ENCODE results near the gene WBP1. TPM values are rescaled to one million over a fixed set of nuclear protein-coding genes. Genes with fewer than 3 reads are reported as not detected.

Gene WBP1
- total and polyA plus RNA-seq, 2 donors (not counting 3 experiments of a cell fraction or from before 2014, with no cell fraction given), result 50.5 to 209 TPM

DNA sequence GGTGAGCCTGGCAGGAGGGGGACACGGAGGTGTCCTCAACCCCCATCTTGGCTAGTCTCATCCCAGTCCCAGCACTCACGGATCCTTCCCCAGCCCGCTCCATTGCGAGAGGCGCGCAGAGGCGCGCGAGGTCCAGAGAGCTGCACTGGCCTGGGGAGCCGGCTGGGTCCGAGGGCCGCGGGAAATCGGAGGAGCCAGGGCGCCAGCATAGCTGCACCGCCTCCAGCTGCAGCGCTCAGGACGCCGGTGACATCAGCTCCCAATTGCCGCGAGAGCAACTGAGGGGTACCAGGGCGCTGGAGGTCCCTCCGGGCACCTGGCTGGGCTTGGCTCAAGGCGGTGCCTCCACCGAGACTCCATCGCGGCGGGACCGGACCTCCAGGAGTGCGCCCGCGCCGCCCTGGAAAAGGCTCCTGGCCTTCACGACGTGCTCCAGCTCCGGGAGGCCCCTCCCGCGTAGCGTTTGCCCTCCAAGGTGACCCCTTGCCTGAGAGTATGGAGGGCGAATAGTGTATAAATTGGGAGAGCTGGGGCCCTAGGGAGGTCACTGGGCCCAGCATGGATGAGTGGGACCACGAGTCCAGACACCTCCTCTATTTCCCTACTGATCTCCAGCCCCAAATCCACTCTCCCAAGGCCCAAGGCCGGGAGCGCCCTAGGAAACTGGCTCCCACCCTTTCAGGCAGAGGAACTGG lies 22.0 kb upstream of the WBP1 start:
- BruUV-seq (replicated peaks), result no TSS peak
- Histone ChIP-seq H3K79me2 (ENCODE audit: control insufficient read depth, insufficient read depth, low read length) (no peaks in the 10 kb centered on the region), H3K4me1 (ENCODE audit: control insufficient read depth, extremely low read depth, insufficient read depth, low read length) (peaks cover 18% of the 10 kb centered on the region), H3K27ac (ENCODE audit: insufficient read depth, low read depth, low read length) (no peak overlapping the region), H3K9me3 (replicated peaks; ENCODE audit: control insufficient read depth, insufficient read depth, low read length) (no peaks in the 10 kb centered on the region), H2AFZ (ENCODE audit: low read depth, low read length) (no peak overlapping the region), H3K27me3 (ENCODE audit: control insufficient read depth in 2 of 2, insufficient read depth in 2 of 2, low read length in 2 of 2) (peaks cover 0 to 6% of the 10 kb centered on the region in 2 experiments), H3K9ac (replicated peaks; ENCODE audit: extremely low read depth, insufficient read depth, low read length) (no peak overlapping the region), H3K4me3 (replicated peaks in 1 of 3; ENCODE audit: insufficient read depth in 1 of 3, low read depth in 1 of 3, low read length in 3 of 3) (no peak overlapping the region), H3K36me3 (ENCODE audit: control insufficient read depth in 2 of 2, extremely low read depth in 1 of 2, insufficient read depth in 2 of 2, low read length in 2 of 2) (peaks cover 0 to 2% of the 10 kb centered on the region in 2 experiments), H4K20me1 (replicated peaks; ENCODE audit: control insufficient read depth, extremely low read depth, insufficient read depth, low read length) (no peaks in the 10 kb centered on the region), H3K4me2 (ENCODE audit: insufficient read depth, low read length) (no peak overlapping the region), H3K9me1 (replicated peaks; ENCODE audit: control insufficient read depth, extremely low read depth, insufficient read depth, low read length) (no peaks in the 10 kb centered on the region)
- no peak for DNase-seq (ENCODE audit: low read depth, low spot score)
- no peak for TF ChIP-seq MYC (IDR thresholded peaks at IDR 0.05; ENCODE audit: low read depth, low read length)
- TF ChIP-seq EZH2 (IDR thresholded peaks at IDR 0.05; ENCODE audit: borderline replicate concordance, low read depth, low read length, severe bottlenecking), result no peak
- TF ChIP-seq, protein P1, sequence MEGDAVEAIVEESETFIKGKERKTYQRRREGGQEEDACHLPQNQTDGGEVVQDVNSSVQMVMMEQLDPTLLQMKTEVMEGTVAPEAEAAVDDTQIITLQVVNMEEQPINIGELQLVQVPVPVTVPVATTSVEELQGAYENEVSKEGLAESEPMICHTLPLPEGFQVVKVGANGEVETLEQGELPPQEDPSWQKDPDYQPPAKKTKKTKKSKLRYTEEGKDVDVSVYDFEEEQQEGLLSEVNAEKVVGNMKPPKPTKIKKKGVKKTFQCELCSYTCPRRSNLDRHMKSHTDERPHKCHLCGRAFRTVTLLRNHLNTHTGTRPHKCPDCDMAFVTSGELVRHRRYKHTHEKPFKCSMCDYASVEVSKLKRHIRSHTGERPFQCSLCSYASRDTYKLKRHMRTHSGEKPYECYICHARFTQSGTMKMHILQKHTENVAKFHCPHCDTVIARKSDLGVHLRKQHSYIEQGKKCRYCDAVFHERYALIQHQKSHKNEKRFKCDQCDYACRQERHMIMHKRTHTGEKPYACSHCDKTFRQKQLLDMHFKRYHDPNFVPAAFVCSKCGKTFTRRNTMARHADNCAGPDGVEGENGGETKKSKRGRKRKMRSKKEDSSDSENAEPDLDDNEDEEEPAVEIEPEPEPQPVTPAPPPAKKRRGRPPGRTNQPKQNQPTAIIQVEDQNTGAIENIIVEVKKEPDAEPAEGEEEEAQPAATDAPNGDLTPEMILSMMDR (IDR thresholded peaks at IDR 0.05; ENCODE audit: extremely low read depth in 1 of 2, insufficient read depth in 1 of 2, low read depth in 1 of 2, low read length in 2 of 2), result no peak
- FAIRE-seq, result no peak
- dilution Hi-C loops (cut with MboI; ENCODE audit: extremely low pct_ligation_motif_present, low sequenced_read_pairs) (no loop called here), intact Hi-C loops (cut with micrococcal nuclease) (no loop called here)
- ChIA-PET POLR2A (no interaction called here), CTCF (no interaction called here)

Data from endothelial cell of umbilical vein (primary cell).